ENCODE measurements around the gene SIPA1L3. TPM values are rescaled to one million over a fixed set of nuclear protein-coding genes. Genes with fewer than 3 reads are reported as not detected.

Gene SIPA1L3
- total and polyA plus RNA-seq, 2 experiments from 2014 or later = 15.7 to 54.1 TPM

DNA sequence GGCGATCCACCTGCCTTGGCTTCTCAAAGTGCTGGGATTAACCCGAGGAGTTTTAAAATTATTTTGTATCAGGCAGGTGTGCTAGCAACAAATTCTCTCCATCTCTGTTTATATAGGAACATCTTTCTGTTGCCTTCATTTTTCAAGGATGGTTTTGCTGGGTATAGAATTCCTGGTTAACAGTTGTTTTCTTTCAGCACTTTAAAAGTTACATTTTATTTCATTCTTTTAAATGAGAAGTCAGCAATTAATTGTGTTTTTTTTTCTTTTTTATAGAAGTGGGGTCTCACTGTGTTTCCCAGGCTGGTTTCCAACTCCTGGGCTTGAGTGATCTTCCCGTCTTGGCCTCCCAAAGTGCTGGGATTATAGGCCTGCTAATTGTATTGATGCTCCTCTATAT, 273.1 kb downstream of the SIPA1L3 start (continued):
- TF ChIP-seq, protein P1, sequence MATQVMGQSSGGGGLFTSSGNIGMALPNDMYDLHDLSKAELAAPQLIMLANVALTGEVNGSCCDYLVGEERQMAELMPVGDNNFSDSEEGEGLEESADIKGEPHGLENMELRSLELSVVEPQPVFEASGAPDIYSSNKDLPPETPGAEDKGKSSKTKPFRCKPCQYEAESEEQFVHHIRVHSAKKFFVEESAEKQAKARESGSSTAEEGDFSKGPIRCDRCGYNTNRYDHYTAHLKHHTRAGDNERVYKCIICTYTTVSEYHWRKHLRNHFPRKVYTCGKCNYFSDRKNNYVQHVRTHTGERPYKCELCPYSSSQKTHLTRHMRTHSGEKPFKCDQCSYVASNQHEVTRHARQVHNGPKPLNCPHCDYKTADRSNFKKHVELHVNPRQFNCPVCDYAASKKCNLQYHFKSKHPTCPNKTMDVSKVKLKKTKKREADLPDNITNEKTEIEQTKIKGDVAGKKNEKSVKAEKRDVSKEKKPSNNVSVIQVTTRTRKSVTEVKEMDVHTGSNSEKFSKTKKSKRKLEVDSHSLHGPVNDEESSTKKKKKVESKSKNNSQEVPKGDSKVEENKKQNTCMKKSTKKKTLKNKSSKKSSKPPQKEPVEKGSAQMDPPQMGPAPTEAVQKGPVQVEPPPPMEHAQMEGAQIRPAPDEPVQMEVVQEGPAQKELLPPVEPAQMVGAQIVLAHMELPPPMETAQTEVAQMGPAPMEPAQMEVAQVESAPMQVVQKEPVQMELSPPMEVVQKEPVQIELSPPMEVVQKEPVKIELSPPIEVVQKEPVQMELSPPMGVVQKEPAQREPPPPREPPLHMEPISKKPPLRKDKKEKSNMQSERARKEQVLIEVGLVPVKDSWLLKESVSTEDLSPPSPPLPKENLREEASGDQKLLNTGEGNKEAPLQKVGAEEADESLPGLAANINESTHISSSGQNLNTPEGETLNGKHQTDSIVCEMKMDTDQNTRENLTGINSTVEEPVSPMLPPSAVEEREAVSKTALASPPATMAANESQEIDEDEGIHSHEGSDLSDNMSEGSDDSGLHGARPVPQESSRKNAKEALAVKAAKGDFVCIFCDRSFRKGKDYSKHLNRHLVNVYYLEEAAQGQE (IDR thresholded peaks at IDR 0.05; ENCODE audit: unreplicated experiment) = no peak
- no peak for TF ChIP-seq JUNB (IDR thresholded peaks at IDR 0.05; ENCODE audit: unreplicated experiment)
- no peak for TF ChIP-seq EZH2 (IDR thresholded peaks at IDR 0.05; ENCODE audit: low read depth, unreplicated experiment)
- TF ChIP-seq, protein P2, sequence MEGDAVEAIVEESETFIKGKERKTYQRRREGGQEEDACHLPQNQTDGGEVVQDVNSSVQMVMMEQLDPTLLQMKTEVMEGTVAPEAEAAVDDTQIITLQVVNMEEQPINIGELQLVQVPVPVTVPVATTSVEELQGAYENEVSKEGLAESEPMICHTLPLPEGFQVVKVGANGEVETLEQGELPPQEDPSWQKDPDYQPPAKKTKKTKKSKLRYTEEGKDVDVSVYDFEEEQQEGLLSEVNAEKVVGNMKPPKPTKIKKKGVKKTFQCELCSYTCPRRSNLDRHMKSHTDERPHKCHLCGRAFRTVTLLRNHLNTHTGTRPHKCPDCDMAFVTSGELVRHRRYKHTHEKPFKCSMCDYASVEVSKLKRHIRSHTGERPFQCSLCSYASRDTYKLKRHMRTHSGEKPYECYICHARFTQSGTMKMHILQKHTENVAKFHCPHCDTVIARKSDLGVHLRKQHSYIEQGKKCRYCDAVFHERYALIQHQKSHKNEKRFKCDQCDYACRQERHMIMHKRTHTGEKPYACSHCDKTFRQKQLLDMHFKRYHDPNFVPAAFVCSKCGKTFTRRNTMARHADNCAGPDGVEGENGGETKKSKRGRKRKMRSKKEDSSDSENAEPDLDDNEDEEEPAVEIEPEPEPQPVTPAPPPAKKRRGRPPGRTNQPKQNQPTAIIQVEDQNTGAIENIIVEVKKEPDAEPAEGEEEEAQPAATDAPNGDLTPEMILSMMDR (conservative IDR thresholded peaks at IDR 0.05; ENCODE audit: low read depth in 2 of 2) = no peak
- TF ChIP-seq NANOG (IDR thresholded peaks at IDR 0.05; ENCODE audit: borderline replicate concordance) = no peak
- TF ChIP-seq CREB1 (CRISPR knock-in tag; IDR thresholded peaks at IDR 0.05; ENCODE audit: low read depth) = no peak
- TF ChIP-seq STAT1 (IDR thresholded peaks at IDR 0.05; ENCODE audit: unreplicated experiment) = no peak
- no peak for TF ChIP-seq ZNF331 (CRISPR knock-in tag; IDR thresholded peaks at IDR 0.05; ENCODE audit: low read depth)

DNA sequence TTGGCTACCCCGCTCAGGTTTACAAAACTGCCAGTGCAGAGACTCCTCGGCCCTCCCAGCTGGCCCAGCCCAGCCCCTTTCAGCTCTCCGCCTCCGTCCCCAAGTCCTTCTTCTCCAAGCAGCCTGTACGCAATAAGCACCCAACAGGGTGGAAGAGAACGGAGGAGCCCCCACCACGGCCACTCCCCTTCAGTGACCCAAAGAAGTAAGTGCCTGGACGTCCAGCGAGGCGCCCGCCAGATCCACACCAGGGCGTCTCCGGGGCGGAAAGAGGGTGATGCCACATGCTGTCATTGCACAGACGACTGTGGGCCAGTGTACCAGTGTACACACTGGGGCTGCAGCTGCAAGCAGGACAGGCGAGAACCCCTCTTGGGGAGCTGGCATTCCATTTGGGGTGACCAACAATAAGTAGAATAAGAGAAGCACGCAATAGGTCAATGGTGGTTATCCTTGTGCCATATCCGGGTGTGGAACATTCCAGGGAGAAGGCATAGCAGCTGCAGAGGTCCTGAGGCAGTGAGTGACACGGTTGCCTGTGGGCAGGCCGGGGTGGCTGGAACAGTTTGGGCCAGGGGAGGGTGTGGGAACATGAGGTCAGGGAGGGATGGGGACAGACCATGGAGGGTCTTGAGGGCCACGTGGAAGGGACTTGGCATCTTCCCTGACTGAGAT, 275.7 kb downstream of the SIPA1L3 start:
- ATAC-seq (peak; percentile 10), DNase-seq (ENCODE audit: low spot score) (no peak)
- Mint-ChIP-seq H3K27me3 (ENCODE audit: insufficient read depth, low read depth, poor library complexity) (peaks cover 15% of the 10 kb centered on the region), H3K4me3 (peak overlapping the region; percentile 73), H3K27ac (no peak overlapping the region), H3K9me3 (peaks cover 7% of the 10 kb centered on the region), H3K36me3 (ENCODE audit: low read depth) (peaks cover 29% of the 10 kb centered on the region), H3K4me1 (peaks cover 26% of the 10 kb centered on the region; the same call in 2 of the 3 replicates)
- Histone ChIP-seq H2AFZ (no peak overlapping the region), H3K36me3 (ENCODE audit: insufficient read depth) (no peaks in the 10 kb centered on the region), H3K4me3 (peak overlapping the region; percentile 80), H3K4me1 (ENCODE audit: insufficient read depth) (peaks cover 12% of the 10 kb centered on the region; the same call in 1 of the 2 replicates), H3K27ac (ENCODE audit: low read depth) (no peak overlapping the region), H3F3A (replicated peaks; ENCODE audit: low read depth) (no peaks in the 10 kb centered on the region), H3K79me2 (replicated peaks; ENCODE audit: insufficient read depth) (no peaks in the 10 kb centered on the region), H3K27me3 (ENCODE audit: insufficient read depth) (no peaks in the 10 kb centered on the region), H4K20me1 (replicated peaks; ENCODE audit: insufficient read depth) (peaks cover 3% of the 10 kb centered on the region; the same call in 1 of the 2 replicates), H3K4me2 (peak overlapping the region; percentile 87), H3K9me2 (ENCODE audit: insufficient read depth) (no peaks in the 10 kb centered on the region)
- TF ChIP-seq, protein P2 (conservative IDR thresholded peaks at IDR 0.05; ENCODE audit: low read depth in 2 of 2) = no peak
- TF ChIP-seq JUNB (IDR thresholded peaks at IDR 0.05; ENCODE audit: unreplicated experiment) (no peak), CREB1 (CRISPR knock-in tag; IDR thresholded peaks at IDR 0.05; ENCODE audit: low read depth) (no peak), ZNF114 (CRISPR knock-in tag; IDR thresholded peaks at IDR 0.05) (no peak), NANOG (IDR thresholded peaks at IDR 0.05; ENCODE audit: borderline replicate concordance) (no peak)
- TF ChIP-seq, protein P3, sequence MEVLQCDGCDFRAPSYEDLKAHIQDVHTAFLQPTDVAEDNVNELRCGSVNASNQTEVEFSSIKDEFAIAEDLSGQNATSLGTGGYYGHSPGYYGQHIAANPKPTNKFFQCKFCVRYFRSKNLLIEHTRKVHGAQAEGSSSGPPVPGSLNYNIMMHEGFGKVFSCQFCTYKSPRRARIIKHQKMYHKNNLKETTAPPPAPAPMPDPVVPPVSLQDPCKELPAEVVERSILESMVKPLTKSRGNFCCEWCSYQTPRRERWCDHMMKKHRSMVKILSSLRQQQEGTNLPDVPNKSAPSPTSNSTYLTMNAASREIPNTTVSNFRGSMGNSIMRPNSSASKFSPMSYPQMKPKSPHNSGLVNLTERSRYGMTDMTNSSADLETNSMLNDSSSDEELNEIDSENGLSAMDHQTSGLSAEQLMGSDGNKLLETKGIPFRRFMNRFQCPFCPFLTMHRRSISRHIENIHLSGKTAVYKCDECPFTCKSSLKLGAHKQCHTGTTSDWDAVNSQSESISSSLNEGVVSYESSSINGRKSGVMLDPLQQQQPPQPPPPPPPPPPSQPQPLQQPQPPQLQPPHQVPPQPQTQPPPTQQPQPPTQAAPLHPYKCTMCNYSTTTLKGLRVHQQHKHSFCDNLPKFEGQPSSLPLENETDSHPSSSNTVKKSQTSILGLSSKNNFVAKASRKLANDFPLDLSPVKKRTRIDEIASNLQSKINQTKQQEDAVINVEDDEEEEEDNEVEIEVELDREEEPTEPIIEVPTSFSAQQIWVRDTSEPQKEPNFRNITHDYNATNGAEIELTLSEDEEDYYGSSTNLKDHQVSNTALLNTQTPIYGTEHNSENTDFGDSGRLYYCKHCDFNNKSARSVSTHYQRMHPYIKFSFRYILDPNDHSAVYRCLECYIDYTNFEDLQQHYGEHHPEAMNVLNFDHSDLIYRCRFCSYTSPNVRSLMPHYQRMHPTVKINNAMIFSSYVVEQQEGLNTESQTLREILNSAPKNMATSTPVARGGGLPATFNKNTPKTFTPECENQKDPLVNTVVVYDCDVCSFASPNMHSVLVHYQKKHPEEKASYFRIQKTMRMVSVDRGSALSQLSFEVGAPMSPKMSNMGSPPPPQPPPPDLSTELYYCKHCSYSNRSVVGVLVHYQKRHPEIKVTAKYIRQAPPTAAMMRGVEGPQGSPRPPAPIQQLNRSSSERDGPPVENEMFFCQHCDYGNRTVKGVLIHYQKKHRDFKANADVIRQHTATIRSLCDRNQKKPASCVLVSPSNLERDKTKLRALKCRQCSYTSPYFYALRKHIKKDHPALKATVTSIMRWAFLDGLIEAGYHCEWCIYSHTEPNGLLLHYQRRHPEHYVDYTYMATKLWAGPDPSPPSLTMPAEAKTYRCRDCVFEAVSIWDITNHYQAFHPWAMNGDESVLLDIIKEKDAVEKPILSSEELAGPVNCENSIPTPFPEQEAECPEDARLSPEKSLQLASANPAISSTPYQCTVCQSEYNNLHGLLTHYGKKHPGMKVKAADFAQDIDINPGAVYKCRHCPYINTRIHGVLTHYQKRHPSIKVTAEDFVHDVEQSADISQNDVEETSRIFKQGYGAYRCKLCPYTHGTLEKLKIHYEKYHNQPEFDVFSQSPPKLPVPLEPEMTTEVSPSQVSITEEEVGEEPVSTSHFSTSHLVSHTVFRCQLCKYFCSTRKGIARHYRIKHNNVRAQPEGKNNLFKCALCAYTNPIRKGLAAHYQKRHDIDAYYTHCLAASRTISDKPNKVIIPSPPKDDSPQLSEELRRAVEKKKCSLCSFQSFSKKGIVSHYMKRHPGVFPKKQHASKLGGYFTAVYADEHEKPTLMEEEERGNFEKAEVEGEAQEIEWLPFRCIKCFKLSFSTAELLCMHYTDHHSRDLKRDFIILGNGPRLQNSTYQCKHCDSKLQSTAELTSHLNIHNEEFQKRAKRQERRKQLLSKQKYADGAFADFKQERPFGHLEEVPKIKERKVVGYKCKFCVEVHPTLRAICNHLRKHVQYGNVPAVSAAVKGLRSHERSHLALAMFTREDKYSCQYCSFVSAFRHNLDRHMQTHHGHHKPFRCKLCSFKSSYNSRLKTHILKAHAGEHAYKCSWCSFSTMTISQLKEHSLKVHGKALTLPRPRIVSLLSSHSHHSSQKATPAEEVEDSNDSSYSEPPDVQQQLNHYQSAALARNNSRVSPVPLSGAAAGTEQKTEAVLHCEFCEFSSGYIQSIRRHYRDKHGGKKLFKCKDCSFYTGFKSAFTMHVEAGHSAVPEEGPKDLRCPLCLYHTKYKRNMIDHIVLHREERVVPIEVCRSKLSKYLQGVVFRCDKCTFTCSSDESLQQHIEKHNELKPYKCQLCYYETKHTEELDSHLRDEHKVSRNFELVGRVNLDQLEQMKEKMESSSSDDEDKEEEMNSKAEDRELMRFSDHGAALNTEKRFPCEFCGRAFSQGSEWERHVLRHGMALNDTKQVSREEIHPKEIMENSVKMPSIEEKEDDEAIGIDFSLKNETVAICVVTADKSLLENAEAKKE (CRISPR knock-in tag; IDR thresholded peaks at IDR 0.05) = no peak

Measured in GM23338 (cell line).